WTC11 (cell line): ENCODE results near the gene GLUD1. TPM values are rescaled to one million over a fixed set of nuclear protein-coding genes. Genes with fewer than 3 reads are reported as not detected.

Experiments used
- ATAC-seq: fragments of 200-7000 bp; cut with Tn5 transposase; 2 replicates; pipeline ENCODE4 v1.10.0; 2021; ENCODE audit warnings: mild to moderate bottlenecking, moderate library complexity
- CTCF ChIA-PET: fragments of 300-600 bp; sonication (Branson Sonifier 250); formaldehyde crosslinking; loops from one replicate; lab custom pipeline; 2021; ENCODE audit warnings: antibody characterized with exemption; lab: Charles Lee
- POLR2A ChIA-PET: fragments of 350-600 bp; sonication (Branson Sonifier 250); formaldehyde crosslinking; loops from one replicate; lab custom pipeline; 2021; ENCODE audit warnings: antibody characterized with exemption; lab: Charles Lee
- DNase-seq: peaks from one replicate; pipeline ENCODE4 v3.0.0; 2021; ENCODE audit warnings: low spot score
- H3K27ac Mint-ChIP-seq: 2 replicates; pipeline ENCODE4 v1.8.0; 2021; ENCODE audit warnings: mixed read lengths
- H3K27me3 Mint-ChIP-seq: 2 replicates; pipeline ENCODE4 v1.8.0; 2021; ENCODE audit warnings: low read depth, mild to moderate bottlenecking, moderate library complexity, mixed read lengths
- H3K36me3 Mint-ChIP-seq: 2 replicates; pipeline ENCODE4 v1.8.0; 2021; ENCODE audit warnings: mixed read lengths
- H3K4me1 Mint-ChIP-seq: 2 replicates; pipeline ENCODE4 v1.8.0; 2022; ENCODE audit warnings: mixed read lengths
- H3K4me3 Mint-ChIP-seq: 2 replicates; pipeline ENCODE4 v1.8.0; 2021; ENCODE audit warnings: mild to moderate bottlenecking, moderate library complexity, mixed read lengths
- H3K9me3 Mint-ChIP-seq: 2 replicates; pipeline ENCODE4 v1.8.0; 2021; ENCODE audit warnings: mixed read lengths
- CREB1 ChIP-seq: sonication (generic); formaldehyde crosslinking; IDR thresholded peaks from 2 replicates; pipeline ENCODE4 v1.8.0; 2023; ENCODE audit warnings: mild to moderate bottlenecking, missing genetic modification reagents
- EMX1 ChIP-seq: fragments of 250-450 bp; sonication (Bioruptor Pico); IDR thresholded peaks from 2 replicates; pipeline ENCODE4 v1.8.0; 2021; ENCODE audit warnings: mild to moderate bottlenecking
- FOXK1 ChIP-seq: sonication (generic); formaldehyde crosslinking; IDR thresholded peaks from 2 replicates; pipeline ENCODE4 v1.8.0; 2022; ENCODE audit warnings: mild to moderate bottlenecking, moderate library complexity, missing genetic modification reagents
- GABPB1 ChIP-seq: sonication (generic); formaldehyde crosslinking; IDR thresholded peaks from 2 replicates; pipeline ENCODE4 v1.8.1; 2023; ENCODE audit warnings: mild to moderate bottlenecking, missing genetic modification reagents
- KAT7 ChIP-seq: sonication (generic); formaldehyde crosslinking; IDR thresholded peaks from 2 replicates; pipeline ENCODE4 v1.8.1; 2023; ENCODE audit warnings: missing genetic modification reagents, mild to moderate bottlenecking, borderline replicate concordance
- NFYB ChIP-seq: sonication (generic); formaldehyde crosslinking; conservative IDR thresholded peaks from 2 replicates; pipeline ENCODE4 v1.8.0; 2022; ENCODE audit warnings: low read depth, missing genetic modification reagents
- NR1H2 ChIP-seq: sonication (generic); formaldehyde crosslinking; IDR thresholded peaks from 2 replicates; pipeline ENCODE4 v1.9.0; 2021; ENCODE audit warnings: mild to moderate bottlenecking, moderate library complexity, missing genetic modification reagents
- RORB ChIP-seq: fragments of 250-450 bp; sonication (Bioruptor Pico); IDR thresholded peaks from 2 replicates; pipeline ENCODE4 v1.9.0; 2021; ENCODE audit warnings: mild to moderate bottlenecking
- SP1 ChIP-seq: sonication (generic); formaldehyde crosslinking; conservative IDR thresholded peaks from 2 replicates; pipeline ENCODE4 v1.8.1; 2022; ENCODE audit warnings: missing genetic modification reagents
- ZNF232 ChIP-seq: sonication (generic); formaldehyde crosslinking; IDR thresholded peaks from 2 replicates; pipeline ENCODE4 v1.8.0; 2022; ENCODE audit warnings: mild to moderate bottlenecking, missing genetic modification reagents
- total RNA-seq: library from RNA; stranded (reverse); gene quantifications from 3 replicates; pipeline ENCODE4 v1.2.3, GENCODE V29; 2021
- TF ChIP-seq, protein P1 (sequence below): sonication (generic); formaldehyde crosslinking; IDR thresholded peaks from 2 replicates; pipeline ENCODE4 v1.8.0; 2023; ENCODE audit warnings: missing genetic modification reagents
- TF ChIP-seq, protein P2 (sequence below): sonication (generic); formaldehyde crosslinking; IDR thresholded peaks from 2 replicates; pipeline ENCODE4 v1.8.1; 2022; ENCODE audit warnings: low read depth, mild to moderate bottlenecking, moderate library complexity, missing genetic modification reagents, borderline replicate concordance
- TF ChIP-seq, protein P3 (sequence below): sonication (generic); formaldehyde crosslinking; IDR thresholded peaks from 2 replicates; pipeline ENCODE4 v1.8.1; 2023; ENCODE audit warnings: mild to moderate bottlenecking, moderate library complexity, missing genetic modification reagents
- TF ChIP-seq, protein P4 (sequence below): sonication (generic); formaldehyde crosslinking; IDR thresholded peaks from 2 replicates; pipeline ENCODE4 v1.8.0; 2023; ENCODE audit warnings: missing genetic modification reagents, mild to moderate bottlenecking, borderline replicate concordance

GLUD1 gene
- total RNA-seq, 1 experiment from 2014 or later = 98.2 TPM

DNA sequence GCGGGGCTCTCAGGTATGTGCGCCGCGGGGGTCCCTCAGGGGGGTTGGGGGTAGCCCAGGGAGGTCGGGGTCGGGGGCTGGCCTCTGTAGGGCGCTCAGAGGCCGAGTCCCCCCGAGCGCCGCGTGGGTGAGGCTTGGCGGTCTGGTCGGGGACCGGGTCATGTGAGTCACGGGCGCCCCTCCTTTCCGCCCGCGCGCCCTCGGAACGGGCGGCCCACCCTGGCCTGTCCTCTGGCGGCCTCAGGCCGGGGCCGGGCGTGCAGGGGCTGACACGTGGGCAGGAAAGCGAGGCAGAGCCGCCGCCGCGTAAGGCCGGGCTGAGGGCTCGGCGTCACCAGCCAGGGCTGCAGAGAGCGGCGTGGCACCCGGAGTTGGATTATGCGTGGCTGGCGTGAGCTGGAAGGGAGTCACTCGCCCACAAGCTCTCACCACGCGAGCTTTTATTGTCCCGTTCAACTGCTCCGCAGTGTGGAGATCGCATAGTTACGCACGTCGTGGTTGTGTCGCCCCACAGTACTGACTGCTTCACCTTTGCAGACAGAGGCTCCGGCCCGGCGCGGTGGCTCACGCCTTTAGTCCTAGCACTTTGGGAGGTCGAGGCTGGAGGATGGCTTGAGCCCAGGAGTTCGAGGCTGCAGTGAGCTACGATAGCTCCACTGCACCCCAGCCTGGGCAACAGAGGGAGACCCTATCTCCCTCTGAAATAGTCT is 748 bp upstream of the GLUD1 start (continued):
- TF ChIP-seq NR1H2 (CRISPR knock-in tag) (no peak), ZNF232 (peak; percentile 77)
- TF ChIP-seq, protein P1, sequence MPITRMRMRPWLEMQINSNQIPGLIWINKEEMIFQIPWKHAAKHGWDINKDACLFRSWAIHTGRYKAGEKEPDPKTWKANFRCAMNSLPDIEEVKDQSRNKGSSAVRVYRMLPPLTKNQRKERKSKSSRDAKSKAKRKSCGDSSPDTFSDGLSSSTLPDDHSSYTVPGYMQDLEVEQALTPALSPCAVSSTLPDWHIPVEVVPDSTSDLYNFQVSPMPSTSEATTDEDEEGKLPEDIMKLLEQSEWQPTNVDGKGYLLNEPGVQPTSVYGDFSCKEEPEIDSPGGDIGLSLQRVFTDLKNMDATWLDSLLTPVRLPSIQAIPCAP (CRISPR knock-in tag) = no peak
- TF ChIP-seq, all 79 proteins: peak for 29

DNA sequence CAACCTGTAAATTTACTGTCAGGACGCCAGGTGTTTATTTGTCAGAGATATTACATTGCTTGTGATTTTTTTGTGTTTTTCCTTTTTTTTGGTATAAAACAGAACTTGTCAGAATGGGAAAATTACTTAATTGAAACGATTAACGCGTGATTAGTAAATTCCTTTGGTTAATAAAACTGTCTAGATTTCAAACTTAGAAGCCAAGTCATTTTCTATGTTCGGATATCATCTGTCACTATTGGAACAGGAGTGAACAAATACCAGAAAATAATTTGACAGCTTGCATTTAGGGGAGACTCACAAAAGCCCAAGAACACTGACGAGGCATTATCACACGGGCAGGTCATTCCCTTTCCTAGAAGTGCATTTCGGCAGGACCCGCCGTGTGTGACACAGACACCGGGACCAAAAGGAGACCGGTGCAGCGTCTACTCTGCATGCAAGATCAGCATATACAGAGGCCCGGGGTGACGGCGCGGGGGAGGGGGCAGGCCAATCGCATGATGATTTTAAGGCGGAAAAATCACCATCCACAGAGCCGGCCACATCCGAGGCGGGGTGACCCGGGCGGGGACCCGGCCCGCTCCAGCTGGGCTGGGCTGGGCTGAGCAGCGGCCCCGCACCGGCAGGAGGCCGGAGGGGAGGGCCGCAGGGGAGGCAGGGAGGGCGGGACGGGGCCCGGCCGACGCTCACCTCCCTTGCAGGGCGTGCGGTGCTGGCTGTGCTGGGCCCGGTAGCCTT is 841 bp downstream of the GLUD1 start:
- Mint-ChIP-seq H3K4me3 (peak overlapping the region; percentile 90), H3K27me3 (no peaks in the 10 kb centered on the region), H3K4me1 (peaks cover 40% of the 10 kb centered on the region), H3K36me3 (0 out of 2 replicates have a peak, but pooled peaks cover 5% of the 10 kb centered on the region), H3K27ac (peak overlapping the region; percentile 94), H3K9me3 (no peaks in the 10 kb centered on the region)
- ChIA-PET POLR2A (interaction anchor here (1.9 kb wide), 1 partner anchor 10 kb away, joined by 5 read pairs; no protein-coding TSS in a partner anchor), CTCF (interaction anchor here (0.6 to 3.0 kb wide), 4 partner anchors 52 to 155 kb away, joined by 4 to 16 read pairs (median 6); no protein-coding TSS in a partner anchor)
- peak; percentile 16 for ATAC-seq
- DNase-seq = peak; percentile 61
- TF ChIP-seq SP1 (CRISPR knock-in tag) (no peak), FOXK1 (no peak), CREB1 (CRISPR knock-in tag) (peak; percentile 63; the same call in 1 of the 2 replicates), KAT7 (CRISPR knock-in tag) (peak; percentile 83; the same call in 1 of the 2 replicates), NFYB (CRISPR knock-in tag) (0 out of 2 replicates have a peak, but pooled peaks have one; percentile 4)
- TF ChIP-seq, protein P2, sequence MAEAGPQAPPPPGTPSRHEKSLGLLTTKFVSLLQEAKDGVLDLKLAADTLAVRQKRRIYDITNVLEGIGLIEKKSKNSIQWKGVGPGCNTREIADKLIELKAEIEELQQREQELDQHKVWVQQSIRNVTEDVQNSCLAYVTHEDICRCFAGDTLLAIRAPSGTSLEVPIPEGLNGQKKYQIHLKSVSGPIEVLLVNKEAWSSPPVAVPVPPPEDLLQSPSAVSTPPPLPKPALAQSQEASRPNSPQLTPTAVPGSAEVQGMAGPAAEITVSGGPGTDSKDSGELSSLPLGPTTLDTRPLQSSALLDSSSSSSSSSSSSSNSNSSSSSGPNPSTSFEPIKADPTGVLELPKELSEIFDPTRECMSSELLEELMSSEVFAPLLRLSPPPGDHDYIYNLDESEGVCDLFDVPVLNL (CRISPR knock-in tag) = 0 out of 2 replicates have a peak, but pooled peaks have one; percentile 13
- TF ChIP-seq, protein P3, sequence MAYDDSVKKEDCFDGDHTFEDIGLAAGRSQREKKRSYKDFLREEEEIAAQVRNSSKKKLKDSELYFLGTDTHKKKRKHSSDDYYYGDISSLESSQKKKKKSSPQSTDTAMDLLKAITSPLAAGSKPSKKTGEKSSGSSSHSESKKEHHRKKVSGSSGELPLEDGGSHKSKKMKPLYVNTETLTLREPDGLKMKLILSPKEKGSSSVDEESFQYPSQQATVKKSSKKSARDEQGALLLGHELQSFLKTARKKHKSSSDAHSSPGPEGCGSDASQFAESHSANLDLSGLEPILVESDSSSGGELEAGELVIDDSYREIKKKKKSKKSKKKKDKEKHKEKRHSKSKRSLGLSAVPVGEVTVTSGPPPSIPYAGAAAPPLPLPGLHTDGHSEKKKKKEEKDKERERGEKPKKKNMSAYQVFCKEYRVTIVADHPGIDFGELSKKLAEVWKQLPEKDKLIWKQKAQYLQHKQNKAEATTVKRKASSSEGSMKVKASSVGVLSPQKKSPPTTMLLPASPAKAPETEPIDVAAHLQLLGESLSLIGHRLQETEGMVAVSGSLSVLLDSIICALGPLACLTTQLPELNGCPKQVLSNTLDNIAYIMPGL = peak; percentile 44; the same call in 1 of the 2 replicates

DNA sequence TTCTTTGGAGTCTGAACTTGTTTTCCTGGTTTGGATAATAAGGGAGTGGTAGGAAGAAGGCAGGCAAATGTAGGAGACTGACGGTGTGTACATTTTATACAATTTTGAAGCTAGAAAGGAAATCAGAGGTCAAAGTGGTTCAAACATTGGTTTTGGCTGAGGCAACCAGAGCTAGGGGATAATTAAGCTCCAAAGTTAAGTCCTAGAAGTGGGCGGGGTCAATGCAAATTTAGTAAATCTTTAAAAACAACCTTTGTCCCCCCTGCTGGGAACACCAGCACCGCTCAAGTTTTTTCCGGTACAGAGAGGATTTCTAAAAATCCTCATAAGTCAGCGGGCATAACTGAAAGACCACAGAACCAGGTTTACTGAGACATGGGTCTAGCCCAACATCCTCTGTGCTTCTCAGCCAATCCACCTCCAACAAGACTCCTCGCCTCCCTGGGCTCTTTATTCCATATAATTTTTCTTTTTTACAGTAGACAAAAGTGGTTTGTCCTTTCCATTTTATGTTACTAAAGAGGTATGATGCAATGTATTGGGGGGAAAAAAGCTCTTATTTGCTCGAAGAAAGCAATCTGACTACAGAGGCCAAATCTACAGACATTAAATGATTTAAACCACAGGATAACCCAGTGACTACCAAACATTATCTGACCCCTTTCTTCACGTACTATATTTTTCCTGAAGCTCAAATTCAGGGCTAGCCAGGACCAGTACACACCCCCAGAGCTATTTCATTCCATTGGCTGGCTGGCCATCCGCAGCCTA is 1.6 kb downstream of the GLUD1 start:
- Mint-ChIP-seq H3K9me3 (no peaks in the 10 kb centered on the region), H3K36me3 (0 out of 2 replicates have a peak, but pooled peaks cover 5% of the 10 kb centered on the region), H3K4me3 (peak overlapping the region; percentile 90), H3K27ac (peak overlapping the region; percentile 94), H3K4me1 (peaks cover 40% of the 10 kb centered on the region), H3K27me3 (no peaks in the 10 kb centered on the region)
- ChIA-PET CTCF (interaction anchor here (0.6 to 3.0 kb wide), 4 partner anchors 51 to 154 kb away, joined by 4 to 16 read pairs (median 6); no protein-coding TSS in a partner anchor), POLR2A (interaction anchor here (0.5 to 1.9 kb wide), 5 partner anchors 10 to 123 kb away, joined by 3 to 5 read pairs (median 3); no protein-coding TSS in a partner anchor)
- no peak for TF ChIP-seq ZNF232
- peak; percentile 75 for TF ChIP-seq GABPB1
- ATAC-seq (no peak), DNase-seq (peak; percentile 61)

DNA sequence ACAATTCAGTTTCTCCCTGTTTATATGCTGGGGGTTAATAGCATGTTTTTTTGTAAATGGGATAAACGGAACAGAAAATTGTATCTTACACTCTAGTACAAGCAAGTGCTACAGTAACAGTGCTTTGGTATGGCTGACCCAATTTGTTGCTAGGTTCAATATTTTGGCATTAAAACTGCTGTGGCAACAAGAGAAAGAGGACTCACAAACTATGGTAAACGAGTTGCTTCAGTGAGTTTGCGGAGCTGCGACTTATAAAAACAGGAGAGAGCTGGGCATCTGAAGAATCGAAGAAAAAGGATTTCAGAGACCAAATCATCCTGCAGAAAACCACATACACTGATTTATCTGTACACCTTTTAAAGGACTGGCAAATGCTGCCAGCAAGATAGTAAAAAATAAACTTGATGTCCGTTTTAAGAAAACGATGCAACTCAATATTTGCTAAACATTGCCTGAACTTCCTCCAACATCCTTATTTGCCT is 2.2 kb downstream of the GLUD1 start:
- Mint-ChIP-seq H3K36me3 (peaks cover 8% of the 10 kb centered on the region; the same call in 1 of the 2 replicates), H3K4me3 (peak overlapping the region; percentile 90), H3K27ac (peak overlapping the region; percentile 94), H3K4me1 (peaks cover 40% of the 10 kb centered on the region), H3K27me3 (no peaks in the 10 kb centered on the region), H3K9me3 (no peaks in the 10 kb centered on the region)
- CTCF ChIA-PET = interaction anchor here (1.1 to 3.0 kb wide), 3 partner anchors 126 to 153 kb away, joined by 5 to 16 read pairs (median 6); no protein-coding TSS in a partner anchor
- no peak for DNase-seq
- no peak for ATAC-seq
- POLR2A ChIA-PET = interaction anchor here (0.9 to 1.9 kb wide), 3 partner anchors 9 to 122 kb away, joined by 3 to 5 read pairs (median 3); no protein-coding TSS in a partner anchor
- TF ChIP-seq EMX1 (CRISPR knock-in tag) (no peak), RORB (no peak)
- TF ChIP-seq, protein P4, sequence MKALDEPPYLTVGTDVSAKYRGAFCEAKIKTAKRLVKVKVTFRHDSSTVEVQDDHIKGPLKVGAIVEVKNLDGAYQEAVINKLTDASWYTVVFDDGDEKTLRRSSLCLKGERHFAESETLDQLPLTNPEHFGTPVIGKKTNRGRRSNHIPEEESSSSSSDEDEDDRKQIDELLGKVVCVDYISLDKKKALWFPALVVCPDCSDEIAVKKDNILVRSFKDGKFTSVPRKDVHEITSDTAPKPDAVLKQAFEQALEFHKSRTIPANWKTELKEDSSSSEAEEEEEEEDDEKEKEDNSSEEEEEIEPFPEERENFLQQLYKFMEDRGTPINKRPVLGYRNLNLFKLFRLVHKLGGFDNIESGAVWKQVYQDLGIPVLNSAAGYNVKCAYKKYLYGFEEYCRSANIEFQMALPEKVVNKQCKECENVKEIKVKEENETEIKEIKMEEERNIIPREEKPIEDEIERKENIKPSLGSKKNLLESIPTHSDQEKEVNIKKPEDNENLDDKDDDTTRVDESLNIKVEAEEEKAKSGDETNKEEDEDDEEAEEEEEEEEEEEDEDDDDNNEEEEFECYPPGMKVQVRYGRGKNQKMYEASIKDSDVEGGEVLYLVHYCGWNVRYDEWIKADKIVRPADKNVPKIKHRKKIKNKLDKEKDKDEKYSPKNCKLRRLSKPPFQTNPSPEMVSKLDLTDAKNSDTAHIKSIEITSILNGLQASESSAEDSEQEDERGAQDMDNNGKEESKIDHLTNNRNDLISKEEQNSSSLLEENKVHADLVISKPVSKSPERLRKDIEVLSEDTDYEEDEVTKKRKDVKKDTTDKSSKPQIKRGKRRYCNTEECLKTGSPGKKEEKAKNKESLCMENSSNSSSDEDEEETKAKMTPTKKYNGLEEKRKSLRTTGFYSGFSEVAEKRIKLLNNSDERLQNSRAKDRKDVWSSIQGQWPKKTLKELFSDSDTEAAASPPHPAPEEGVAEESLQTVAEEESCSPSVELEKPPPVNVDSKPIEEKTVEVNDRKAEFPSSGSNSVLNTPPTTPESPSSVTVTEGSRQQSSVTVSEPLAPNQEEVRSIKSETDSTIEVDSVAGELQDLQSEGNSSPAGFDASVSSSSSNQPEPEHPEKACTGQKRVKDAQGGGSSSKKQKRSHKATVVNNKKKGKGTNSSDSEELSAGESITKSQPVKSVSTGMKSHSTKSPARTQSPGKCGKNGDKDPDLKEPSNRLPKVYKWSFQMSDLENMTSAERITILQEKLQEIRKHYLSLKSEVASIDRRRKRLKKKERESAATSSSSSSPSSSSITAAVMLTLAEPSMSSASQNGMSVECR = no peak
- TF ChIP-seq, protein P1 (CRISPR knock-in tag) = no peak
